ENCODE data around the gene EEF1AKMT4.

EEF1AKMT4 gene

GRCh38 chr3:184249412-184250166, at the start of gene EEF1AKMT4:
Gene EEF1AKMT4 (plus strand): TSS chr3:184249672. CDS start chr3:184249695, 23 bp downstream.
- peak; percentile 36 to 95 (median 88) for DNase-seq

GRCh38 chr3:184200825-184201224, 48.6 kb upstream of the EEF1AKMT4 start:
- no peak for DNase-seq

- DNase-seq, result no peak
These were observed 45.9 kb upstream of the EEF1AKMT4 start for GRCh38 chr3:184203526-184203925.

GRCh38 chr3:184209146-184209923, 40.1 kb upstream of the EEF1AKMT4 start:
- no peak for DNase-seq

GRCh38 chr3:184211297-184211696, 38.2 kb upstream of the EEF1AKMT4 start:
- DNase-seq, result no peak

GRCh38 chr3:184211718-184212117, 37.8 kb upstream of the EEF1AKMT4 start:
- DNase-seq, result no peak

GRCh38 chr3:184218814-184219213, 30.7 kb upstream of the EEF1AKMT4 start:
- no peak for DNase-seq

- DNase-seq, result no peak
These were observed 27.0 kb upstream of the EEF1AKMT4 start for GRCh38 chr3:184222521-184222920.

- no peak for DNase-seq
These were observed 25.5 kb upstream of the EEF1AKMT4 start for GRCh38 chr3:184223946-184224345.

- peak in 2 of 58 donors; percentile 4 to 12 for DNase-seq
These were observed 22.0 kb upstream of the EEF1AKMT4 start for GRCh38 chr3:184227481-184227935.

GRCh38 chr3:184228376-184229137, 20.9 kb upstream of the EEF1AKMT4 start:
- DNase-seq, result peak in 2 of 58 donors; percentile 18 to 36

GRCh38 chr3:184229394-184230080, 19.9 kb upstream of the EEF1AKMT4 start, which contains the start of gene VWA5B2:
Gene VWA5B2 (plus strand): TSS chr3:184229585. CDS start chr3:184230529, 944 bp downstream.
- peak in 39 of 58 donors; percentile 11 to 83 (median 41) for DNase-seq

GRCh38 chr3:184230081-184230602, 19.3 kb upstream of the EEF1AKMT4 start:
- no peak for DNase-seq

- DNase-seq, result peak in 6 of 58 donors; percentile 12 to 31 (median 18)
These were observed 18.6 kb upstream of the EEF1AKMT4 start for GRCh38 chr3:184230603-184231528.

- DNase-seq, result no peak
These were observed 17.8 kb upstream of the EEF1AKMT4 start for GRCh38 chr3:184231671-184232070.

GRCh38 chr3:184233127-184233843, 16.2 kb upstream of the EEF1AKMT4 start:
- no peak for DNase-seq

- DNase-seq, result peak in 35 of 58 donors; percentile 6 to 68 (median 34)
These were observed 15.2 kb upstream of the EEF1AKMT4 start for GRCh38 chr3:184234224-184234623.

- DNase-seq, result no peak
These were observed 14.6 kb upstream of the EEF1AKMT4 start for GRCh38 chr3:184234671-184235380.

Data from anterior cingulate cortex (tissue), 58 donors.